Measurements from ENCODE around the gene ATAD2B. TPM values are rescaled to one million over a fixed set of nuclear protein-coding genes. Genes with fewer than 3 reads are reported as not detected.

ATAD2B gene
- total RNA-seq, 1 donor from 2014 or later: 8.4 TPM

GRCh38 chr2:23698721-23699579, 228.0 kb downstream of the ATAD2B start:
- peaks cover 14 to 69% of the 10 kb centered on the region in 2 donors for H3K36me3 ChIP-seq
- intact Hi-C loops (cut with DNase I): no loop called here
- no peaks in the 10 kb centered on the region for H3K9me3 ChIP-seq

More at GRCh38 chr2:23698721-23699579, 228.0 kb downstream of the ATAD2B start:
- Histone ChIP-seq H3K4me1 (no peaks in the 10 kb centered on the region), H3K27me3 (no peaks in the 10 kb centered on the region), H3K27ac (no peak overlapping the region), H3K4me3 (no peak overlapping the region)
- DNase-seq (ENCODE audit: low spot score in 2 of 2): no peak
- TF ChIP-seq CTCF (IDR thresholded peaks at IDR 0.05): no peak

Other genes with a start within 250 kb of the ATAD2B start
- 3.0 TPM for gene UBXN2A, start 13.3 kb upstream of the ATAD2B start, total RNA-seq
- gene MFSD2B, start 83.0 kb upstream of the ATAD2B start, total RNA-seq: not detected
- 1.9 TPM for gene WDCP, start 120.3 kb upstream of the ATAD2B start, total RNA-seq
- not detected for gene FKBP1B, start 122.6 kb upstream of the ATAD2B start, total RNA-seq
- 26.9 TPM for gene SF3B6, start 149.2 kb upstream of the ATAD2B start, total RNA-seq
- 1.6 TPM for gene TP53I3, start 157.7 kb upstream of the ATAD2B start, total RNA-seq
- not detected for gene PFN4, start 196.2 kb upstream of the ATAD2B start, total RNA-seq
- 144 TPM for gene FAM228B, start 196.3 kb upstream of the ATAD2B start, total RNA-seq
- gene FAM228A, start 247.9 kb upstream of the ATAD2B start, total RNA-seq: not detected

Data from ascending aorta (tissue), 2 donors.